Upper lobe of left lung (tissue), 6 donors: ENCODE data around the gene TBXAS1. TPM values are rescaled to one million over a fixed set of nuclear protein-coding genes. Genes with fewer than 3 reads are reported as not detected.

Experiments used
- ATAC-seq, 2 donors: fragments of 200-7000 bp; cut with Tn5 transposase; one replicate each; pipeline ENCODE4 v1.9.1; 2022; ENCODE audit warnings: mild to moderate bottlenecking in 2 of 2, moderate library complexity in 2 of 2; ENCODE audit not compliant: low FRiP score in 2 of 2
- DNase-seq, 2 donors: peaks; one replicate each; pipeline ENCODE4 v3.0.0-alpha.2; 2019 to 2020
- H3K27ac ChIP-seq, 4 donors: fragments of 200-600 bp; sonication (generic); one replicate each; pipeline ENCODE4 v1.5.1; 2016 to 2019
- H3K27me3 ChIP-seq, 4 donors: fragments of 200-600 bp; sonication (generic); one replicate each; pipeline ENCODE4 v1.5.1; 2017 to 2019
- H3K36me3 ChIP-seq, 4 donors: fragments of 200-600 bp; sonication (generic); one replicate each; pipeline ENCODE4 v1.5.1; 2016 to 2019
- H3K4me1 ChIP-seq, 4 donors: fragments of 200-600 bp; sonication (generic); one replicate each; pipeline ENCODE4 v1.5.1; 2018 to 2019
- H3K4me3 ChIP-seq, 4 donors: fragments of 200-600 bp; sonication (generic); one replicate each; pipeline ENCODE4 v1.5.1; 2017 to 2019; ENCODE audit warnings: mild to moderate bottlenecking in 2 of 4, moderate library complexity in 1 of 4
- H3K9me3 ChIP-seq, 4 donors: fragments of 200-600 bp; sonication (generic); one replicate each; pipeline ENCODE4 v1.5.1; 2018 to 2019
- EP300 ChIP-seq, 4 donors: sonication (generic); formaldehyde crosslinking; IDR thresholded peaks; one replicate each; pipeline ENCODE4 v1.5.1; 2017; ENCODE audit warnings: antibody characterized with exemption in 4 of 4, control low read depth in 2 of 4
- POLR2A ChIP-seq, 4 donors: fragments of 450-650 bp; IDR thresholded peaks; one replicate each; pipeline ENCODE4 v1.5.1; 2016 to 2017; ENCODE audit warnings: antibody characterized with exemption in 4 of 4, mild to moderate bottlenecking in 2 of 4
- POLR2AphosphoS5 ChIP-seq, 2 donors: sonication (generic); formaldehyde crosslinking; IDR thresholded peaks; one replicate each; pipeline ENCODE4 v1.5.1; 2017; ENCODE audit warnings: antibody characterized with exemption in 2 of 2
- WGBS, 2 donors: methylation state at CpG; one replicate each; pipeline ENCODE4 v1.1.5; 2017 to 2018; 5-methylcytosine and 5-hydroxymethylcytosine counted together
- total RNA-seq, 6 donors: library from RNA; depleted of rRNA in 4 of 6; stranded (reverse); fragments of >200 nt in 4 of 6; gene quantifications; one replicate each; pipeline versions ENCODE4 v1.1.0 to v1.2.1, GENCODE V29; 2016 to 2021
- TF ChIP-seq, protein P1 (sequence below), 6 experiments: fragments of 450-650 bp in 4 of 6; fragments of 200-600 bp in 2 of 6; sonication (generic) in 2 of 6; IDR thresholded peaks; one replicate each; pipeline ENCODE4 v1.5.1; 2016 to 2019; ENCODE audit warnings: antibody characterized with exemption in 6 of 6
- donor health status: DM: no; HTN: no; CAD: no; lungs with moderate emphysema.
- donor health status: DM: no; HTN: yes; CAD: no; lungs with severe emphysema.

Gene TBXAS1
- total RNA-seq, 6 donors from 2014 or later, result 62.8 to 317 (median 85.6) TPM

DNA sequence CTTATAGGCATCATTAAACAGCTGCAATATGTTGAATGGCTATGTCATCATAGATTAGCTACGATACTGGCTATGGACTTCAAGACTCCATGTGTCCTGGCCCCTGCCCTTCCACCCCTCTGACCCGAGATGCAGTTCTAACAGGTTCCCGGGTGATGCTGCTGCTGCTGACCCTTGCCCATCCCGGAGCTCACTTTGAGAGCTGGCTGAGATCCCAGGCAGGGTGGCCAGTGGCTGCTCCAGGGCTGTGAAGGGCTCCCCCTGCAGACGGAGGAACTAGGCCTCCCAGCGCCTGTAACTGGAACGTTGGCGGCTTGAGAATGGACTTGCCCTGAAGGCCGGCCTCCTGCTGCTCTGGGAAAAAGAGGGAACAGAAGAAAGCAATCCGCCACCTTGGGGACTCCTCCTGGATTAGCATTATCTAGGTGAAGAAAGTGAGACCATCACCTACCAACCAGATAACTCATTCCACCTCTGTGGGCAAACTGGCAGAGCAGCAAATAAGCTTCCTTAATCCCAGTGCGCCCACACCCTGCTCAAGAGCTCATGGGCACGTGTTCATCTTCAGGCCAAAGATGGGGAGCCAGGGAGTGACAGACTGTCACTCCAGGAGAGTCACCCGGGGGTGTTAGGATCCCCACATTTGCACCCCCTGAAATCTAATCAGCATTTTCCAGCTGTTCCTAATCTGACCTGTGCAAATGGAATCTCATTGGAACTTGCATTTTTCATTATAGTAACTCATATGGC lies 176.9 kb downstream of the TBXAS1 start:
- ATAC-seq, result no peak
- WGBS, 2 donors, result 65 to 86% methylated on average over 5 to 13 of the region's 13 CpGs

DNA sequence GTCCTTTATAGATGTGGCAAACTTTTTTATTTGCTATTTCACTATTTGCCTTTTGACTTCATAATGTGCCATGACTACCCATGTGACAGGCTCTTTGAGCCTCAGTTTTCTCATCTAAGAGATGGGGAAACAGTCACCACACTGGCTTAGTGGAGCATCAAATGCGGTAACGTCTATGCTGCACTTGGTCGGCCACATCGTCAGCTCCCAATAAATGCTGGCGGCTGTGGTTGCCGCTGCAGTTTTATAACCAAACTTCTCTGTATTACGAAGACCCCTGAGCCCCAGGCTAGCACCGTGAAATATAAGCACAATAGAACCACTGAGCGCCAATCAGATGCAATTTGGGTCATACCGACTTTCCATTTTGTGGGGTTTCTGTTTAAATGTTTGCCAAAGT lies 177.5 kb downstream of the TBXAS1 start:
- 96 to 97% methylated on average over 10 of the region's 10 CpGs for WGBS, 2 donors
- ATAC-seq (no peak), DNase-seq (no peak)
- Histone ChIP-seq H3K27ac (no peak overlapping the region), H3K9me3 (no peaks in the 10 kb centered on the region), H3K27me3 (no peaks in the 10 kb centered on the region), H3K4me3 (no peak overlapping the region), H3K4me1 (no peaks in the 10 kb centered on the region), H3K36me3 (peaks cover 0 to 9% (median 0%) of the 10 kb centered on the region in 4 donors)
- TF ChIP-seq POLR2AphosphoS5 (IDR thresholded peaks at IDR 0.05) (no peak), EP300 (IDR thresholded peaks at IDR 0.05) (no peak), POLR2A (IDR thresholded peaks at IDR 0.05) (no peak)
- TF ChIP-seq, protein P1, sequence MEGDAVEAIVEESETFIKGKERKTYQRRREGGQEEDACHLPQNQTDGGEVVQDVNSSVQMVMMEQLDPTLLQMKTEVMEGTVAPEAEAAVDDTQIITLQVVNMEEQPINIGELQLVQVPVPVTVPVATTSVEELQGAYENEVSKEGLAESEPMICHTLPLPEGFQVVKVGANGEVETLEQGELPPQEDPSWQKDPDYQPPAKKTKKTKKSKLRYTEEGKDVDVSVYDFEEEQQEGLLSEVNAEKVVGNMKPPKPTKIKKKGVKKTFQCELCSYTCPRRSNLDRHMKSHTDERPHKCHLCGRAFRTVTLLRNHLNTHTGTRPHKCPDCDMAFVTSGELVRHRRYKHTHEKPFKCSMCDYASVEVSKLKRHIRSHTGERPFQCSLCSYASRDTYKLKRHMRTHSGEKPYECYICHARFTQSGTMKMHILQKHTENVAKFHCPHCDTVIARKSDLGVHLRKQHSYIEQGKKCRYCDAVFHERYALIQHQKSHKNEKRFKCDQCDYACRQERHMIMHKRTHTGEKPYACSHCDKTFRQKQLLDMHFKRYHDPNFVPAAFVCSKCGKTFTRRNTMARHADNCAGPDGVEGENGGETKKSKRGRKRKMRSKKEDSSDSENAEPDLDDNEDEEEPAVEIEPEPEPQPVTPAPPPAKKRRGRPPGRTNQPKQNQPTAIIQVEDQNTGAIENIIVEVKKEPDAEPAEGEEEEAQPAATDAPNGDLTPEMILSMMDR (IDR thresholded peaks at IDR 0.05), result no peak

More for the DNA sequence above, 176.9 kb downstream of the TBXAS1 start:
- DNase-seq, result no peak
- Histone ChIP-seq H3K27me3 (no peaks in the 10 kb centered on the region), H3K36me3 (peaks cover 0 to 9% (median 0%) of the 10 kb centered on the region in 4 donors), H3K4me1 (no peaks in the 10 kb centered on the region), H3K9me3 (no peaks in the 10 kb centered on the region), H3K4me3 (no peak overlapping the region), H3K27ac (no peak overlapping the region)
- TF ChIP-seq POLR2A (IDR thresholded peaks at IDR 0.05) (no peak), EP300 (IDR thresholded peaks at IDR 0.05) (no peak), POLR2AphosphoS5 (IDR thresholded peaks at IDR 0.05) (no peak)
- TF ChIP-seq, protein P1 (IDR thresholded peaks at IDR 0.05), result no peak

DNA sequence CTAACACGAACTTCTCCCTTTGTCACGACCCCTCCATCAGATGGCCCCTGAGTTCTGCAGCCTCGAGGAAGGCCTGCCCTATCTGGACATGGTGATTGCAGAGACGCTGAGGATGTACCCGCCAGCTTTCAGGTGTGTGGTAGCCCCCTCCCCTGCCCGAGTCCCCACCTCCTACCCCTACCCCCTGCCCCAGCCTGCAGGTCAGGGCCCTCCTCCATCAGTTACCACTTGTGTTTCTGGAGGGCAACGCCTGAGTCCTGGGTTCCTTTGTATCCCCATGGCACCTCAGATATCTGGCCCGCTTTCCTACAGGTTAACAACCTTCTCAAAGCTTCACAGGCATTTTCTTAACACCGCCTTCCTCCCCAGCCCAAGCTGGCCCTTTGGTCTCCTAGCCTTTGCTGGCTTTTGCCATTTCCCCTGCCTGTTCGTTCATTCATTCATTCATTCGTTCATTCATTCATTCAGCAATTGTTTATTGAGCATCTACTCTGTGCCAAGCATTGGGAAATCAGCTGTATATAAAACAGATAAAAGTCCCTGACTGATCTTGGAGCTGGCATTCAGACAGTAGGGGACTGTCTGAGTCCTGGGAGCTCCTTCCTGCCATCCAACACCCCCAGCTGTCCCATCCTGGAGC lies 178.1 kb downstream of the TBXAS1 start:
- Histone ChIP-seq H3K9me3 (no peaks in the 10 kb centered on the region), H3K36me3 (peaks cover 0 to 9% (median 0%) of the 10 kb centered on the region in 4 donors), H3K27ac (no peak overlapping the region), H3K4me1 (no peaks in the 10 kb centered on the region), H3K27me3 (no peaks in the 10 kb centered on the region), H3K4me3 (no peak overlapping the region)
- WGBS, 2 donors, result 92 to 94% methylated on average over 10 to 11 of the region's 11 CpGs
- DNase-seq (no peak), ATAC-seq (no peak)
- TF ChIP-seq POLR2A (IDR thresholded peaks at IDR 0.05) (no peak), EP300 (IDR thresholded peaks at IDR 0.05) (no peak), POLR2AphosphoS5 (IDR thresholded peaks at IDR 0.05) (no peak)
- TF ChIP-seq, protein P1 (IDR thresholded peaks at IDR 0.05), result no peak

DNA sequence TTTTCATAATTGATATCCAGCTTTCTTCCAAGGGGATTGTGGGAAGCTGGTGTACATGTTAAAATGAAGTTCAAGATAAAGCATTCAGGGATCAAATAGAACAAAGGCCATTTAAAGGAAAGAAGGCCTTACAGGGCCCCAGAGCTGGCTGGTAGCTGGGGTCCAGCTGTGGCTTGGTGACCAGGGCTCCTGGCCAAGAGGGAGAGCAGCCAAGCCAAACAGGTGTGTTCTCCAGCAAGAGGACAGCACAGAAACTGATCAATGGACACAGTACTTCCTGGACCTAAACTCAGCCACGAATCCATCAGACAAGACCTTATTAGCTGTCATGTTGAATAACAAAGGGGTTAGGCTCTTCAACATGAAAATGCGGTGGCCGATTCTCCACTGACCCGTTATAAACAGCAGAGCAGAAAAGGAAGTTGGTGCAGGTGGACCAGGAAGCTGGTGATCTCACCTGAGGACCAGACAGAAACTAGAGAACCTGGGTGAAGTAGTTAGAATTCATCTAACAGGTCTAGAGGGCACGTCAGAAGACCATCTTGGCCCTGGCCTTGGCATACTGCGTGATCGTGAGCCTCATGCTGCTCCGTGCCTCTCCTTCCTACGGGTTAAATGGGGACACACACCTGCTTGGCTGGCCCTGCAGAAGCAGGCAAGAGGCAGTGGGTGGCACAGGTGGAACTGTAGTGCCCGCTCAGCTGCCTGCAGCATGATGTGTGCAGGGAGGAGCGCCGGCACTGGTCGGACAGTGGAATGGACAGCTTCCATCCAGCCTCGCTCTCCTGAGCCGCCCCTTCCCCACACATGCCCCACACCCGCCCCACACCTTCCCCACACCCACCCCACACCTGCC lies 179.9 kb downstream of the TBXAS1 start:
- no peaks in the 10 kb centered on the region for H3K4me1 ChIP-seq
- H3K9me3 ChIP-seq, result no peaks in the 10 kb centered on the region
- no peak for ATAC-seq
- TF ChIP-seq POLR2A (IDR thresholded peaks at IDR 0.05), result no peak
- no peak overlapping the region for H3K4me3 ChIP-seq
- peaks cover 0 to 9% (median 0%) of the 10 kb centered on the region in 4 donors for H3K36me3 ChIP-seq
- no peak for DNase-seq
- no peaks in the 10 kb centered on the region for H3K27me3 ChIP-seq
- WGBS, 2 donors, result 87 to 90% methylated on average over 8 to 14 of the region's 16 CpGs
- H3K27ac ChIP-seq, result no peak overlapping the region

DNA sequence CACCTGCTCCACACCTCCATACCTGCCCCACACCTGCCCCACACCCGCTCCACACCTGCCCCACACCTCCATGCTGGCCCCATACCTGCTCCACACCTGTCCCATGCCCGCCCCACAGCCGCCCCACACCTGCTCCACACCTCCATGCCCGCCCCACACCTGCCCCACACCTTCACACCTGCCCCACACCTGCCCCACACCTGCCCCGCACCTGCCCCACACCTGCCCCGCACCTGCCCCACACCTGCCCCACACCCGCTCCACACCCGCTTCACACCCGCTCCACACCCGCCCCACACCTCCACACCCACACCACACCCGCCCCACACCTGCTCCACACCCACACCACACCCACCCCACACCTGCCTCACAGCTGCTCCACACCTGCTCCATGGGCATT lies 180.7 kb downstream of the TBXAS1 start:
- DNase-seq (peak in 1 of 2 donors; percentile 62), ATAC-seq (no peak)
- no peak overlapping the region for H3K4me3 ChIP-seq
- no peaks in the 10 kb centered on the region for H3K4me1 ChIP-seq
- TF ChIP-seq, protein P1 (IDR thresholded peaks at IDR 0.05), result no peak
- TF ChIP-seq EP300 (IDR thresholded peaks at IDR 0.05), result no peak
- no peak for TF ChIP-seq POLR2A (IDR thresholded peaks at IDR 0.05)
- no peak for TF ChIP-seq POLR2AphosphoS5 (IDR thresholded peaks at IDR 0.05)
- H3K9me3 ChIP-seq, result no peaks in the 10 kb centered on the region
- H3K27ac ChIP-seq, result no peak overlapping the region
- H3K36me3 ChIP-seq, result peaks cover 0 to 9% (median 0%) of the 10 kb centered on the region in 4 donors
- 87 to 91% methylated on average over 7 to 10 of the region's 11 CpGs for WGBS, 2 donors
- H3K27me3 ChIP-seq, result no peaks in the 10 kb centered on the region
